Measurements from ENCODE around the gene HOXA7. TPM values are rescaled to one million over a fixed set of nuclear protein-coding genes. Genes with fewer than 3 reads are reported as not detected.

The HOXA7 gene
- total and polyA plus RNA-seq, 4 experiments from 2014 or later, result not detected

DNA sequence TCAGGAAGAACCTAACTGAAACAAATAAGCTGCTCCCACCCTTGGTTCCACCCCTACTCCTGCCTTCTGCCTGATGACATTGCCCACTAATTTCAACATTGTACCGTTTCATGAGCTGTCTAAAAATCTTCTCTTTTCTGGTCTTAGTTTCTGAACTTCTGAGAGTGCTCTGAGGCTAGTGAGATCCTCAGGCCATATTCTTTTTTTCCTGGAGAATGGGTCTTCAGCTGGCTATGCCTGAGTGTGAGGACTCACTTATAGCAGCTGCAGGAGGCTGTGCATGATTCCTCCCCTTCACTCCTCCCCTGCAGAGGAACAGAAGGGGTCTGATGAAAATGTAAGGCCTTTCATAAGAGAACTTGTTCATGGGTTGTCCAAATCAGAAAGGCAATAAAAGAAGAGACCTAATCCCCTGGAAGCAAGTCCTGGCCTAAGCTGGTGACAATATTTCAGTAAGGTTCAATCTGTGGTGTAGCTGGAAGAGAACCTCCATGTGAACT, 37.0 kb downstream of the HOXA7 start:
- DNase-seq, result no peak
- no peaks in the 10 kb centered on the region for H3K36me3 Mint-ChIP-seq
- no peak overlapping the region for H3K4me3 Mint-ChIP-seq
- no peaks in the 10 kb centered on the region for H3K4me1 ChIP-seq (ENCODE audit: insufficient read depth, low read length)
- ChIA-PET CTCF (ENCODE audit: partially characterized antibody) (interaction anchor here (0.7 to 1.2 kb wide), 3 partner anchors 14 to 31 kb away, joined by 3 read pairs; partner anchors contain the start of gene HOXA5), POLR2A (ENCODE audit: partially characterized antibody) (no interaction called here)
- no peak overlapping the region for H3K27ac Mint-ChIP-seq
- no peak overlapping the region for H3K27ac ChIP-seq (ENCODE audit: low read depth, low read length)
- H3K9me3 ChIP-seq (ENCODE audit: control insufficient read depth in 1 of 2, low read length in 2 of 2), result no peaks in the 10 kb centered on the region
- intact Hi-C loops (cut with micrococcal nuclease), result no loop called here
- no peaks in the 10 kb centered on the region for H3K36me3 ChIP-seq (ENCODE audit: insufficient read depth, low read length)
- no peaks in the 10 kb centered on the region for H3K9me3 Mint-ChIP-seq
- no peaks in the 10 kb centered on the region for H3K27me3 ChIP-seq (ENCODE audit: insufficient read depth, low read length)
- H3K4me3 ChIP-seq (ENCODE audit: low read length in 2 of 2), result no peak overlapping the region
- peaks cover 8 to 9% of the 10 kb centered on the region in 2 donors for H3K27me3 Mint-ChIP-seq
- H3K4me1 Mint-ChIP-seq, result no peaks in the 10 kb centered on the region

DNA sequence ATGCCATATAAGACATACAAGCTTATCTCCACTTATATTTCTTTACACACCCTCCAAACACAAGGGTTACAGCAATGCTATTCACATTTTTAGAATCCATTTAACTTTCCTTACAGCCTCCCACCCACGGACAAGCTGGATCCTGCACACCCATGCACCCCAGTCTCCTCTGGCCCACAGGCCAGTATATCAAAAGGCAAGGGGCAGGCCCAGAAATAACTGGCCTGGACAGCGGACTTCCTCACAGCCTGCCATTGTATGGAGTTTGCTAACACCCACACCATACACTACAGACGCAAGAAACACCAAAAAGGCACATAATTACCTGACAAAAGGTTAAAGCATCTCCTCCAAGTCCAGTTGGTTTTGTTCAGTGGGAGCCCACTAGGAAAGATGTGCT, 37.9 kb downstream of the HOXA7 start:
- Mint-ChIP-seq H3K4me1 (no peaks in the 10 kb centered on the region), H3K4me3 (no peak overlapping the region), H3K27me3 (peaks cover 3 to 9% of the 10 kb centered on the region in 2 donors), H3K27ac (no peak overlapping the region), H3K9me3 (no peaks in the 10 kb centered on the region), H3K36me3 (no peaks in the 10 kb centered on the region)
- Histone ChIP-seq H3K4me3 (ENCODE audit: low read length in 2 of 2) (no peak overlapping the region), H3K36me3 (ENCODE audit: insufficient read depth, low read length) (no peaks in the 10 kb centered on the region), H3K9me3 (ENCODE audit: control insufficient read depth in 1 of 2, low read length in 2 of 2) (no peaks in the 10 kb centered on the region), H3K27ac (ENCODE audit: low read depth, low read length) (no peak overlapping the region), H3K27me3 (ENCODE audit: insufficient read depth, low read length) (no peaks in the 10 kb centered on the region), H3K4me1 (ENCODE audit: insufficient read depth, low read length) (no peaks in the 10 kb centered on the region)
- intact Hi-C loops (cut with micrococcal nuclease), result no loop called here
- ChIA-PET POLR2A (ENCODE audit: partially characterized antibody) (no interaction called here), CTCF (ENCODE audit: partially characterized antibody) (interaction anchor here (0.7 to 0.9 kb wide), 2 partner anchors 13 to 42 kb away, joined by 3 to 4 read pairs; no protein-coding TSS in a partner anchor)
- DNase-seq, result no peak

DNA sequence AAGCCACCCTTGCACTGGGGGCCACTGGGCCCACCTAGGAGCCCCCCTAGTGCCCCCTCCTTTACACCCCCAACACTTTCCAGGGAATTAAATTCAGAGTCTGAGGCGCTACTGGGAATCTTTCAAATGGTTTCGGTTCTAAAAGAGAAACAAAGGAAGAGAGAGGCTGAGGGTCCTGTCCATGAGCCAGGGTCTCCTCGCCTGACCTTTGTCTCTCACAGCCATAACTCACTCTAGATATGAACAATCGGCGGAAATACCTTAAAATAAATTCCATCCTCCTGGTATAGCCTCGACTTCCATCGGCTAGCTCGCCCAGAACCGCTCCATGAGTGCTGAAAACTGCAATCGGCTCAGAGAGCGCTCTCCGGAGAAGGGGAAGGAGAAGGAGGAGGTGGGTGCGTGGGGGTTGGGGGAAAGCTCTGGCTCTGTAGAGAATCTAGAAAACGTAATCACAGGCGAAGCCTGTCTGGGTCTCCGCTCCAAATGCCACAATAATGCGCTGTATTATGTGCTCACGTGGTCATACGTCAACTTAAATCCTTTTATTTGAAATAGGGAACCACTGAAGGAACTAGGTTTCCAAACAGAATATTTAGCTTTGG, 38.5 kb downstream of the HOXA7 start:
- H3K9me3 Mint-ChIP-seq, result no peaks in the 10 kb centered on the region

DNA sequence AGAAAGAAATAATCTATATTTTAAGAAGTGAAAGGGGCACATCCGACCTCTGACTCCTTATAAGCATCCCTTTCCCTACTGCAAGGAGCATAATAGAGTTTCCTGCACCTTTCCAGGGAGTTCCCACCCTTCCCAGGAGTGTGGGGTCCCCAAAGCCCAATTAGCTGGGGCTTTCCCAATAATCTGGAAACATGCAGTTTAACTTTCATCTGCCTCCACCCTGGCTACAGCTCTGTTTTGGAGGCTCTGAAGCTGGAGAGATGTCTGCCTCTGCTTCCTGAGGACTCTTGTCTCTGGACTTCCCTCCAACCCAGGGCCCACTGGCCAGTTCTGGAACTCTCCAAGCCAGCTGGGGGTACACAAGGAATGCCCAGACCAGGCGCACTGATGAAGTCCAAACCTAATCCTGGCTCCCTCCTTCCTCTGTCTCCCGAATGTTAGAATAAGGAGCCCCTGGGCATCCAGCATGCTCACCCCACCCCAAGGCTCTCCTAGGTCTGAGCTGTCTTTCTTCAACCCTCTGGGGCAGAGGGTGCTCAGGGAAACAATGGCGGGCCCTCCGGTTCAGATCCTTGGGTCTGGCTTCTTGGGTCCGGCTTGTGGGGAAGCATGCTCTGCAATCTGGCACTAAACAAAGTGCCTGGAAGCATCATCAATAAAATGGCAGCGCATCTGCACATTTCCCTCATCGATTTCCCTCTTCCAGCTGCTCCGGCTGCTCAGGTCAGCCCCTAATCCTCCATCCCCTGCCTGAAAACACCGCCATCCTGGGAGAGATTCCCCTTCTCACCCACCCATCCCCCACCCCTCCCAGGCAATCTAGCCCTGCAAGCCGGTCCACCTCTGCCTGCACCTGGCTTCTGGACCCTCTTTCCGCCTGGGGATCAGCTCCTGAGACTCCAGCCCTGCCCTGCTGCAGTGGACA, 39.3 kb downstream of the HOXA7 start:
- H3K9me3 ChIP-seq (ENCODE audit: control insufficient read depth in 1 of 2, low read length in 2 of 2), result no peaks in the 10 kb centered on the region
- no peaks in the 10 kb centered on the region for H3K4me1 ChIP-seq (ENCODE audit: insufficient read depth, low read length)
- H3K27me3 ChIP-seq (ENCODE audit: insufficient read depth, low read length), result no peaks in the 10 kb centered on the region
- no peak overlapping the region for H3K4me3 ChIP-seq (ENCODE audit: low read length in 2 of 2)
- H3K27me3 Mint-ChIP-seq, result peaks cover 7 to 9% of the 10 kb centered on the region in 2 donors
- H3K9me3 Mint-ChIP-seq, result no peaks in the 10 kb centered on the region
- H3K27ac Mint-ChIP-seq, result no peak overlapping the region
- H3K4me3 Mint-ChIP-seq, result no peak overlapping the region
- H3K36me3 ChIP-seq (ENCODE audit: insufficient read depth, low read length), result no peaks in the 10 kb centered on the region
- intact Hi-C loops (cut with micrococcal nuclease), result no loop called here
- H3K27ac ChIP-seq (ENCODE audit: low read depth, low read length), result no peak overlapping the region
- no peaks in the 10 kb centered on the region for H3K36me3 Mint-ChIP-seq
- CTCF ChIA-PET (ENCODE audit: partially characterized antibody), result no interaction called here
- no peak for DNase-seq
- POLR2A ChIA-PET (ENCODE audit: partially characterized antibody), result no interaction called here
- no peaks in the 10 kb centered on the region for H3K4me1 Mint-ChIP-seq

More for the DNA sequence above, 38.5 kb downstream of the HOXA7 start:
- no peak overlapping the region for H3K4me3 Mint-ChIP-seq
- POLR2A ChIA-PET (ENCODE audit: partially characterized antibody), result no interaction called here
- H3K27me3 Mint-ChIP-seq, result peaks cover 7 to 9% of the 10 kb centered on the region in 2 donors
- Histone ChIP-seq H3K4me3 (ENCODE audit: low read length in 2 of 2) (no peak overlapping the region), H3K9me3 (ENCODE audit: control insufficient read depth in 1 of 2, low read length in 2 of 2) (no peaks in the 10 kb centered on the region), H3K4me1 (ENCODE audit: insufficient read depth, low read length) (no peaks in the 10 kb centered on the region), H3K27ac (ENCODE audit: low read depth, low read length) (no peak overlapping the region), H3K27me3 (ENCODE audit: insufficient read depth, low read length) (no peaks in the 10 kb centered on the region), H3K36me3 (ENCODE audit: insufficient read depth, low read length) (no peaks in the 10 kb centered on the region)
- H3K4me1 Mint-ChIP-seq, result no peaks in the 10 kb centered on the region
- DNase-seq, result no peak
- intact Hi-C loops (cut with micrococcal nuclease), result no loop called here
- H3K36me3 Mint-ChIP-seq, result no peaks in the 10 kb centered on the region
- no peak overlapping the region for H3K27ac Mint-ChIP-seq
- CTCF ChIA-PET (ENCODE audit: partially characterized antibody), result interaction anchor here (0.9 kb wide), 1 partner anchor 43 kb away, joined by 4 read pairs; no protein-coding TSS in a partner anchor

DNA sequence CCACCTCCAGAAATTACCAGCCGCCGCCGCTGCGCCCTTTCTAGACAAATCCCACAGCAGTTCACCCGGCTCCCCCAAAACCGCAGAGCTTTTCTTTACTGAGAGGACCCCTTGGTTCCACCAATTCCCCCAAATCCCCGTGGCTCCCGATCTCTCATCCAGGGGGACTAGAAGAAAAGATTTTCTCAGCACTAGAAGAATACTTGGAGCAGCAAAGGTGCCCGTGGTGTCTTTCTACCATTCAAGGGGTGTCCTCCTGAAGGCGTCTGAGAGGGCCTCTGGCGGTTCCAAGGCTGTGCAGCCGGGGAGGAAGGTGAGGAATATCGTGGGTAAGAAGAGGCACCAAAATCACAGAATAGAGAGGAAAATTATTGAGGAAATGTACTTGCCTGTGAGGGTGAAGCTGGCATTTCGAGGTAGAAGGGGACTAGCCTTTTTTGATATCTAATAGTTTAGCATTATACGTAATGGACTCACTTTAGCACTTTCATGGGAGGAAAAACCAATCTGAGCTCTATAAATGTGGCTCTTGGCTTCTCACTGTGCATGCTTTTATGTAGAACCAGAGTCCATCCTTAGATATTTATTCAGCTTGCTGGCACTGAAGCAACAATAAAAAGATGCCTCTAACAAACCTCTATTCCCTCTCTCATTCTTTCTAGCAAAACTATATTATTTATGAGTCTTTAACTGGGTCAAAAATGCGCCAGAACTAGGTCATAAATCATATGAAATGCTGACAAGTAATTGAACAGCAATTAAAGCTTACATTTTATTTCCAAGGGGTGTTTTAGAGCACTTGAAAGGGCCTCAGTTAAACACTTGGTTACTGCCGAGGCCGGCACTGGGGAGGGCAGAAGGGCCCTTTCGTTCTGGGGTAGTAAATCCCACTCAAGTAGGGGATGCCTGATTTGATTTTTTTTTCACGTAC, 40.2 kb downstream of the HOXA7 start:
- peak overlapping the region in 1 of 7 donors; percentile 4 for H3K27ac Mint-ChIP-seq
- Histone ChIP-seq H3K4me3 (ENCODE audit: low read length in 2 of 2) (no peak overlapping the region), H3K27me3 (ENCODE audit: insufficient read depth, low read length) (no peaks in the 10 kb centered on the region), H3K36me3 (ENCODE audit: insufficient read depth, low read length) (no peaks in the 10 kb centered on the region), H3K27ac (ENCODE audit: low read depth, low read length) (no peak overlapping the region), H3K9me3 (ENCODE audit: control insufficient read depth in 1 of 2, low read length in 2 of 2) (no peaks in the 10 kb centered on the region), H3K4me1 (ENCODE audit: insufficient read depth, low read length) (no peaks in the 10 kb centered on the region)
- intact Hi-C loops (cut with micrococcal nuclease), result no loop called here
- DNase-seq, result no peak
- no peaks in the 10 kb centered on the region for H3K4me1 Mint-ChIP-seq
- H3K4me3 Mint-ChIP-seq, result no peak overlapping the region
- ChIA-PET POLR2A (ENCODE audit: partially characterized antibody) (no interaction called here), CTCF (ENCODE audit: partially characterized antibody) (no interaction called here)
- no peaks in the 10 kb centered on the region for H3K9me3 Mint-ChIP-seq
- H3K27me3 Mint-ChIP-seq, result peaks cover 7 to 9% of the 10 kb centered on the region in 2 donors
- no peaks in the 10 kb centered on the region for H3K36me3 Mint-ChIP-seq

DNA sequence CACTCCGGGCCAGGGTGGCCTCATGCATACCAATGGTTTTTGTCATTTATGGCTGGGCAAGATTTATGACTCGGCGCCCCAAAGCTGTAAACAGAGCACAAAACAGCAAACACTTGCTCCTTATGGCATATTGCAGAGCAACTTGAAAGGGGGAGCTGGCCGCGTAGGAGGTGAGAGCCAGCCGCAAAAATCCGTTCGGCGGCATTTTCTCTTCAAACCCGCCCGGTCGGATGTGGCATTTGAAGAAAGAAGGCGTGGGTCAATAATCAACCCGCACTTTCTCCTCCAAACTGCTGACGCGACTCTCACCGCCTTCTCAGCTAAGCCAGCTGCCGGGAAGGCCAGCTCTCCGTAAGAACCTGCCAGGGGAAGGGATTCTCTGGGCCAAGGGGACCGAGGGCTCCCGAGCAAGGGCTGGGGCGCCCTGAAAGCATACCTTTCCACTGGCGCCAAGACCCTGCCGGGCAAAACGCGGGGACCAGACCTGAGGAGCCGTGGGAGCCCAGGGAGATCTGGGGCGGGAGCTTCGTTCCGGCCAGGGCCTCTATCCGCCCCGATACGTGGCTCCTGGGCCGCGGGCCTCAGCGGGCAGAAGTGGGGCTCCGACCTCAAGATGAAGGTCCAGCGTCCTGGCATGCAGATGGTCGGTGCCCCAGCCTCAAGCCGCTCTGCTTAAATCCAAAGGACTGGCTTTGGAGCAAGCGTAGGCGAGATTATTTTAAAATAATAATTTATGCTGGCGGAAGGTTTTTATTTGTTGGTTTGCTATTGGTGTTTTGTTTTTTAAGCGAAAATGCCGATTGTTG, 41.1 kb downstream of the HOXA7 start:
- Mint-ChIP-seq H3K27ac (no peak overlapping the region), H3K4me1 (no peaks in the 10 kb centered on the region), H3K36me3 (no peaks in the 10 kb centered on the region), H3K4me3 (no peak overlapping the region), H3K27me3 (peaks cover 7 to 9% of the 10 kb centered on the region in 2 donors), H3K9me3 (no peaks in the 10 kb centered on the region)
- ChIA-PET POLR2A (ENCODE audit: partially characterized antibody) (no interaction called here), CTCF (ENCODE audit: partially characterized antibody) (interaction anchor here (1.3 kb wide), 1 partner anchor 44 kb away, joined by 3 read pairs; no protein-coding TSS in a partner anchor)
- DNase-seq, result no peak
- Histone ChIP-seq H3K27ac (ENCODE audit: low read depth, low read length) (no peak overlapping the region), H3K27me3 (ENCODE audit: insufficient read depth, low read length) (no peaks in the 10 kb centered on the region), H3K4me3 (ENCODE audit: low read length in 2 of 2) (no peak overlapping the region), H3K9me3 (ENCODE audit: control insufficient read depth in 1 of 2, low read length in 2 of 2) (no peaks in the 10 kb centered on the region), H3K4me1 (ENCODE audit: insufficient read depth, low read length) (no peaks in the 10 kb centered on the region), H3K36me3 (ENCODE audit: insufficient read depth, low read length) (no peaks in the 10 kb centered on the region)
- intact Hi-C loops (cut with micrococcal nuclease), result no loop called here

Measured in CD4-positive, alpha-beta memory T cell (primary cell).